Measurements from ENCODE around the gene WWOX. TPM values are rescaled to one million over a fixed set of nuclear protein-coding genes. Genes with fewer than 3 reads are reported as not detected.
A peak's percentile ranks its signal among the peaks of the same experiment; 100 is the strongest.

The WWOX gene
- total and polyA plus RNA-seq, 2 of the 8 experiments (the other 6 are each of a cell fraction or from before 2014, with no cell fraction given) = 5.4 to 16.7 TPM

DNA sequence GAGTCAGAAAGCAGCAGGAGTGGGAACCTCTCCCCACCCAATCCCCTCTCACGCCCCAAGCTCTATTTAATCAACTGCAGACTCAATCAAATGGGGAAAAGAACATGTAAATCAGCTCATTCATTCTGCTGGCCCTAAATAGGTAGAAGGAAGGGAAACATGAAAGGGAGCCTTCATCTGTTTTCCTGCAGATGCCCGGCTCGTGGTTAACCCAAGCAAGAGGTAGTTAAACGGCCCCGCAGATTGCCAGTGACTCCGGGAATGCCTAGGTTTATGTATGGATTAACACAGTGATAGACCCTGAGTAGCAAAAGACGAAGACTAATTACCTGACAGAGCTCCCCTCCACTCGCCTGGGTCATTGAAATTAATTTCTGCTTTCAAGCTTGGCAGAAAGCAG, 542.0 kb downstream of the WWOX start:
- no peaks in the 10 kb centered on the region for H3K79me1 ChIP-seq (ENCODE audit: low read depth, low read length)
- no peaks in the 10 kb centered on the region for H3K27me3 ChIP-seq (replicated peaks in 1 of 4; ENCODE audit: control insufficient read depth in 3 of 4, extremely low read depth in 1 of 4, insufficient read depth in 3 of 4, low read length in 3 of 4)
- no peak overlapping the region for H3K27ac ChIP-seq (ENCODE audit: low read depth, low read length)
- H2AK5ac ChIP-seq (ENCODE audit: low read depth, low read length) = no peak overlapping the region
- CTCF ChIA-PET (ENCODE audit: partially characterized antibody) = no interaction called here
- no peaks in the 10 kb centered on the region for H3K23me2 ChIP-seq (ENCODE audit: low read depth, low read length)
- no peak overlapping the region for H3K4ac ChIP-seq (replicated peaks; ENCODE audit: insufficient read length, low read depth, low read length)
- TF ChIP-seq GTF2F1 (IDR thresholded peaks at IDR 0.05; ENCODE audit: borderline replicate concordance, low read depth, low read length) (no peak), JUN (IDR thresholded peaks at IDR 0.05; ENCODE audit: low read depth, low read length) (no peak), GABPA (IDR thresholded peaks at IDR 0.05; ENCODE audit: borderline replicate concordance, insufficient read depth, low read length) (no peak), CBX8 (IDR thresholded peaks at IDR 0.05; ENCODE audit: borderline replicate concordance, low read depth, low read length) (no peak), PHF8 (conservative IDR thresholded peaks at IDR 0.05; ENCODE audit: low read depth, low read length) (no peak), SUZ12 (IDR thresholded peaks at IDR 0.05; ENCODE audit: low read length) (no peak), NANOG (IDR thresholded peaks at IDR 0.05; ENCODE audit: insufficient read depth, low read depth, low read length, poor library complexity, severe bottlenecking) (no peak), KDM4A (IDR thresholded peaks at IDR 0.05; ENCODE audit: low read depth, low read length, severe bottlenecking) (no peak)
- TF ChIP-seq, protein P1, sequence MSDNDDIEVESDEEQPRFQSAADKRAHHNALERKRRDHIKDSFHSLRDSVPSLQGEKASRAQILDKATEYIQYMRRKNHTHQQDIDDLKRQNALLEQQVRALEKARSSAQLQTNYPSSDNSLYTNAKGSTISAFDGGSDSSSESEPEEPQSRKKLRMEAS (IDR thresholded peaks at IDR 0.05) = no peak
- H4K5ac ChIP-seq (ENCODE audit: insufficient read length, low read depth, low read length) = no peak overlapping the region
- H2AFZ ChIP-seq (ENCODE audit: low read length) = no peak overlapping the region
- H3K23ac ChIP-seq (ENCODE audit: insufficient read length) = no peak overlapping the region
- H3K56ac ChIP-seq (replicated peaks; ENCODE audit: insufficient read length, low read depth, low read length) = no peak overlapping the region
- H3K4me3 ChIP-seq (ENCODE audit: extremely low read depth in 1 of 4, insufficient read depth in 2 of 4, low read depth in 3 of 4, low read length in 4 of 4) = 0 out of 8 replicates have a peak overlapping the region, but pooled peaks of 1 of the 4 experiments have one; percentile 11
- no peak overlapping the region for H2BK12ac ChIP-seq (ENCODE audit: low read depth, low read length)
- no peak overlapping the region for H4K8ac ChIP-seq (ENCODE audit: extremely low read depth, insufficient read depth, low read length)
- peaks cover 0 to 6% (median 2%) of the 10 kb centered on the region in 4 experiments; a peak in 2 of 7 replicates for H3K4me1 ChIP-seq (replicated peaks in 1 of 4; ENCODE audit: control insufficient read depth in 3 of 4, insufficient read depth in 4 of 4, low read length in 3 of 4)
- DNase-seq (ENCODE audit: low read depth in 1 of 2, low spot score in 2 of 2) = no peak
- no peak overlapping the region for H2BK5ac ChIP-seq (ENCODE audit: low read depth, low read length)
- WGBS, 2 experiments (ENCODE audit: extremely low coverage in 1 of 2, insufficient coverage in 1 of 2, insufficient read length in 1 of 2, insufficient replicate concordance in 2 of 2, low coverage in 1 of 2, low lambda C conversion rate in 2 of 2, missing lambda C conversion rate in 1 of 2) = 78% methylated on average over 8 of the region's 8 CpGs; no CpG with 5 or more reads in 1 of the 2 experiments
- H2BK20ac ChIP-seq (ENCODE audit: low read length) = no peak overlapping the region
- H4K91ac ChIP-seq (replicated peaks; ENCODE audit: insufficient read length, low read length) = no peak overlapping the region
- H3K36me3 ChIP-seq (ENCODE audit: control insufficient read depth in 2 of 4, insufficient read depth in 4 of 4, low read length in 3 of 4) = no peaks in the 10 kb centered on the region
- peak; percentile 32 for FAIRE-seq
- H3K18ac ChIP-seq (ENCODE audit: extremely low read depth, low read length) = no peak overlapping the region
- H3K4me2 ChIP-seq (ENCODE audit: insufficient read depth in 1 of 2, low read depth in 2 of 2, low read length in 2 of 2) = peak overlapping the region in 1 of 2 experiments; percentile 50; a peak in 2 of 4 replicates
- H2BK15ac ChIP-seq (ENCODE audit: low read length) = no peak overlapping the region
- no peak overlapping the region for H2BK120ac ChIP-seq (replicated peaks; ENCODE audit: low read depth, low read length)
- H3K9ac ChIP-seq (replicated peaks in 1 of 4; ENCODE audit: extremely low read depth in 1 of 4, low read depth in 3 of 4, low read length in 3 of 4) = no peak overlapping the region
- POLR2A ChIA-PET (ENCODE audit: partially characterized antibody) = no interaction called here
- no peaks in the 10 kb centered on the region for H4K20me1 ChIP-seq (replicated peaks in 1 of 2; ENCODE audit: control insufficient read depth in 1 of 2, insufficient read depth in 2 of 2, low read length in 2 of 2)
- no peaks in the 10 kb centered on the region for H3K9me3 ChIP-seq (ENCODE audit: insufficient read depth in 2 of 2, low read depth in 1 of 2, low read length in 1 of 2)
- H3K14ac ChIP-seq (ENCODE audit: insufficient read length) = no peak overlapping the region
- no peaks in the 10 kb centered on the region for H3K79me2 ChIP-seq (ENCODE audit: control insufficient read depth in 1 of 2, insufficient read depth in 2 of 2, low read length in 2 of 2)

Measured in H1 (cell line).